Endothelial cell of umbilical vein (primary cell): ENCODE results near the gene ENPP3. TPM values are rescaled to one million over a fixed set of nuclear protein-coding genes. Genes with fewer than 3 reads are reported as not detected.

Experiments used
- BruUV-seq: library from RNA; stranded (reverse); fragments of 400-500 nt; replicated peaks from 2 replicates; lab custom pipeline; 2021; lab: Mats Ljungman, UMichigan
- CTCF ChIA-PET: fragments of 300-600, 350-600 bp; sonication (Branson Sonifier 250); formaldehyde crosslinking; loops from one replicate; lab custom pipeline; 2021; ENCODE audit warnings: antibody characterized with exemption, inconsistent platforms; lab: Charles Lee
- POLR2A ChIA-PET: fragments of 300-600, 350-600 bp; sonication (Branson Sonifier 250); formaldehyde crosslinking; loops from one replicate; lab custom pipeline; 2021; ENCODE audit warnings: antibody characterized with exemption, inconsistent platforms; lab: Charles Lee
- DNase-seq: peaks from one replicate; pipeline ENCODE4 v3.0.0-alpha.2; 2011; ENCODE audit warnings: low read depth, low spot score
- FAIRE-seq: peaks from 2 replicates; lab custom pipeline; 2011; peaks lifted over from hg19 to GRCh38; lab: Jason Lieb, UNC
- H2AFZ ChIP-seq: 2 replicates; pipeline ENCODE4 v1.6.0; 2012; ENCODE audit warnings: low read depth, low read length, control low read depth, inconsistent platforms
- H3K27ac ChIP-seq: 2 replicates; pipeline ENCODE4 v1.5.1; 2011; ENCODE audit warnings: low read depth, mild to moderate bottlenecking, control low read depth, low read length, moderate library complexity; ENCODE audit not compliant: insufficient read depth
- H3K27me3 ChIP-seq, 2 experiments: 2 replicates each; pipeline versions ENCODE4 v1.6.0 to v1.6.1; 2011; ENCODE audit warnings: low read length in 2 of 2, mixed read lengths in 1 of 2; ENCODE audit not compliant: control insufficient read depth in 2 of 2, insufficient read depth in 2 of 2
- H3K36me3 ChIP-seq, 2 experiments: 2 replicates in 1 of 2; 3 replicates in 1 of 2; pipeline ENCODE4 v1.5.1; 2011; ENCODE audit warnings: low read length in 2 of 2, mild to moderate bottlenecking in 1 of 2, moderate library complexity in 1 of 2; ENCODE audit not compliant: control insufficient read depth in 2 of 2, insufficient read depth in 2 of 2; ENCODE audit errors: extremely low read depth in 1 of 2
- H3K4me1 ChIP-seq: 3 replicates; pipeline ENCODE4 v1.5.1; 2011; ENCODE audit warnings: mild to moderate bottlenecking, low read length; ENCODE audit not compliant: control insufficient read depth, insufficient read depth; ENCODE audit errors: extremely low read depth
- H3K4me2 ChIP-seq: 2 replicates; pipeline ENCODE4 v1.6.1; 2011; ENCODE audit warnings: low read length, control low read depth, mixed read lengths; ENCODE audit not compliant: insufficient read depth
- H3K4me3 ChIP-seq, 3 experiments: fragments of 200-600 bp in 1 of 3; sonication (generic), shearing (Covaris generic) in 1 of 3; replicated peaks in 1 of 3; 2 replicates each; pipeline ENCODE4 v1.5.1; 2011 to 2016; ENCODE audit warnings: control low read depth in 3 of 3, low read length in 3 of 3, mild to moderate bottlenecking in 2 of 3, inconsistent platforms in 1 of 3, low read depth in 1 of 3, moderate library complexity in 1 of 3; ENCODE audit not compliant: insufficient read depth in 1 of 3
- H3K79me2 ChIP-seq: 2 replicates; pipeline ENCODE4 v1.6.0; 2012; ENCODE audit warnings: low read length, inconsistent platforms; ENCODE audit not compliant: control insufficient read depth, insufficient read depth
- H3K9ac ChIP-seq: replicated peaks from 2 replicates; pipeline ENCODE3; 2011; ENCODE audit warnings: low read length, control low read depth; ENCODE audit not compliant: insufficient read depth; ENCODE audit errors: extremely low read depth
- H3K9me1 ChIP-seq: replicated peaks from 3 replicates; pipeline ENCODE4 v1.6.0; 2011; ENCODE audit warnings: mild to moderate bottlenecking, low read length; ENCODE audit not compliant: control insufficient read depth, insufficient read depth; ENCODE audit errors: extremely low read depth
- H3K9me3 ChIP-seq: replicated peaks from 2 replicates; pipeline ENCODE4 v1.5.1; 2012; ENCODE audit warnings: low read length, inconsistent platforms; ENCODE audit not compliant: control insufficient read depth, insufficient read depth
- H4K20me1 ChIP-seq: replicated peaks from 2 replicates; pipeline ENCODE3; 2011; ENCODE audit warnings: mild to moderate bottlenecking, low read length; ENCODE audit not compliant: control insufficient read depth, insufficient read depth; ENCODE audit errors: extremely low read depth
- CTCF ChIP-seq, 2 donors: IDR thresholded peaks; 1 replicate in 1 of 2; 2 replicates in 1 of 2; pipeline ENCODE4 v1.5.1; 2011; ENCODE audit warnings: low read length in 2 of 2, mild to moderate bottlenecking in 2 of 2, moderate library complexity in 2 of 2, control low read depth in 1 of 2, inconsistent platforms in 1 of 2, low read depth in 1 of 2; ENCODE audit not compliant: insufficient read depth in 1 of 2; ENCODE audit errors: extremely low read depth in 1 of 2
- EZH2 ChIP-seq: IDR thresholded peaks from 2 replicates; pipeline ENCODE4 v1.6.1; 2012; ENCODE audit warnings: borderline replicate concordance, low read depth, mild to moderate bottlenecking, moderate library complexity, low read length, inconsistent platforms; ENCODE audit not compliant: severe bottlenecking
- FOS ChIP-seq: IDR thresholded peaks from 2 replicates; pipeline ENCODE4 v1.6.1; 2011; ENCODE audit warnings: mild to moderate bottlenecking, low read length, moderate library complexity, borderline replicate concordance; ENCODE audit not compliant: insufficient read depth
- GATA2 ChIP-seq: IDR thresholded peaks from 2 replicates; pipeline ENCODE4 v1.7.0; 2011; ENCODE audit warnings: low read depth, mild to moderate bottlenecking, moderate library complexity, mixed read lengths, low read length; ENCODE audit not compliant: insufficient read length, insufficient read depth
- JUN ChIP-seq: IDR thresholded peaks from 2 replicates; pipeline ENCODE4 v1.6.1; 2011; ENCODE audit warnings: borderline replicate concordance, low read depth; ENCODE audit not compliant: insufficient read length, insufficient read depth
- MAX ChIP-seq: IDR thresholded peaks from 2 replicates; pipeline ENCODE4 v1.6.1; 2011; ENCODE audit not compliant: insufficient read depth, insufficient read length
- MYC ChIP-seq: IDR thresholded peaks from one replicate; pipeline ENCODE4 v1.6.1; 2011; ENCODE audit warnings: mild to moderate bottlenecking, low read depth, low read length
- POLR2A ChIP-seq: IDR thresholded peaks from 2 replicates; pipeline ENCODE4 v1.6.1; 2012; ENCODE audit warnings: low read depth, mild to moderate bottlenecking, control low read depth, low read length
- POLR2AphosphoS5 ChIP-seq: IDR thresholded peaks from 2 replicates; pipeline ENCODE4 v1.6.1; 2012; ENCODE audit warnings: low read depth, mild to moderate bottlenecking, control low read depth, low read length, moderate library complexity; ENCODE audit not compliant: insufficient read depth
- dilution Hi-C: fragments of 300-500 bp; cut with MboI; formaldehyde crosslinking; loops from one replicate; pipeline ENCODE4 v1.15.0; 2019; ENCODE audit warnings: low sequenced_read_pairs; ENCODE audit not compliant: extremely low pct_ligation_motif_present
- intact Hi-C: fragments of 100-400 bp; cut with micrococcal nuclease; formaldehyde crosslinking; loops from one replicate; pipeline ENCODE4 v1.10.0; 2022
- polyA plus RNA-seq, 4 experiments: library from polyadenylated mRNA; depleted of rRNA in 3 of 4; stranded (reverse) in 3 of 4; unstranded in 1 of 4; fragments of >200 nt; gene quantifications; 2 replicates each; pipeline versions ENCODE4 v1.2.1 to v1.2.3, GENCODE V29; 2011 to 2012; ENCODE audit warnings: missing spikeins in 1 of 4
- total RNA-seq: library from RNA; stranded (reverse); gene quantifications from 2 replicates; pipeline ENCODE4 v1.2.3, GENCODE V29; 2021

ENPP3 gene
- total and polyA plus RNA-seq, 2 donors (not counting 3 experiments of a cell fraction or from before 2014, with no cell fraction given) = not detected

GRCh38 chr6:131651782-131652181 lies 14.7 kb downstream of the ENPP3 start:
- no peak overlapping the region for H3K27ac ChIP-seq
- H2AFZ ChIP-seq = no peak overlapping the region
- H3K36me3 ChIP-seq = no peaks in the 10 kb centered on the region
- POLR2A ChIA-PET = no interaction called here
- H3K79me2 ChIP-seq = no peaks in the 10 kb centered on the region
- no peak overlapping the region for H3K4me2 ChIP-seq
- TF ChIP-seq POLR2A (no peak), POLR2AphosphoS5 (no peak), FOS (no peak), MYC (no peak), GATA2 (no peak), JUN (no peak), MAX (no peak), CTCF (IDR thresholded peaks at IDR 0.05; ENCODE audit: extremely low read depth in 1 of 2, insufficient read depth in 1 of 2, low read depth in 1 of 2, low read length in 2 of 2) (no peak), EZH2 (no peak)
- H3K9me3 ChIP-seq = no peaks in the 10 kb centered on the region
- H3K27me3 ChIP-seq = peaks cover 0 to 2% of the 10 kb centered on the region in 2 experiments
- H3K4me1 ChIP-seq = peaks cover 4% of the 10 kb centered on the region
- CTCF ChIA-PET = no interaction called here
- no peaks in the 10 kb centered on the region for H4K20me1 ChIP-seq
- no peaks in the 10 kb centered on the region for H3K9me1 ChIP-seq
- BruUV-seq = no TSS peak
- FAIRE-seq (no peak), DNase-seq (no peak)
- no peak overlapping the region for H3K4me3 ChIP-seq
- dilution Hi-C loops (no loop called here), intact Hi-C loops (no loop called here)
- no peak overlapping the region for H3K9ac ChIP-seq
